ENCODE results near the gene LYZL2. TPM values are rescaled to one million over a fixed set of nuclear protein-coding genes. Genes with fewer than 3 reads are reported as not detected.

Gene LYZL2
- total RNA-seq, 1 donor from 2014 or later: not detected

DNA sequence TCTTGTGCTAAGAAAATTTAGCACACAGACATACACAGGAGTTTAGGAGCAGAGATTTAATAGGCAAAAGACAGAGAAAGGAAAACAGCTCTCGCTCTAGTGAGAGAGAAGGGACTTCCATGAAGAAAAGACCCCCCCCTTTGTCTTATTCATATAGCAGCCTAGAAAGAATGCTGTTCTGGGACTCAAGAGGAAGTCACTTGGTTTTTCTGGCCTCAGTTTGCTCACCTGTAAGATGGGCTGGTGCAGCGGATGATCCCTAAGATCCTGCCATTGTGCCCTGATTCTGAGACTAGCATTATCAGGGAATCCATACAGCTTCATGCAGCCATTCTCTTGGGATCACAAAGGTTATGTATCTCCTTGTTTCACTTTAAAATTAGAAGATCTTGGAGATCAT lies 42.7 kb downstream of the LYZL2 start:
- Histone ChIP-seq H3K36me3 (no peaks in the 10 kb centered on the region), H3K4me1 (peaks cover 35% of the 10 kb centered on the region), H3K9me3 (no peaks in the 10 kb centered on the region), H3K27ac (no peak overlapping the region), H3K27me3 (ENCODE audit: low read depth) (no peaks in the 10 kb centered on the region), H3K4me3 (no peak overlapping the region)
- ATAC-seq (no peak), DNase-seq (no peak)
- no peak for TF ChIP-seq CTCF (IDR thresholded peaks at IDR 0.05)
- intact Hi-C loops (cut with DNase I): no loop called here

DNA sequence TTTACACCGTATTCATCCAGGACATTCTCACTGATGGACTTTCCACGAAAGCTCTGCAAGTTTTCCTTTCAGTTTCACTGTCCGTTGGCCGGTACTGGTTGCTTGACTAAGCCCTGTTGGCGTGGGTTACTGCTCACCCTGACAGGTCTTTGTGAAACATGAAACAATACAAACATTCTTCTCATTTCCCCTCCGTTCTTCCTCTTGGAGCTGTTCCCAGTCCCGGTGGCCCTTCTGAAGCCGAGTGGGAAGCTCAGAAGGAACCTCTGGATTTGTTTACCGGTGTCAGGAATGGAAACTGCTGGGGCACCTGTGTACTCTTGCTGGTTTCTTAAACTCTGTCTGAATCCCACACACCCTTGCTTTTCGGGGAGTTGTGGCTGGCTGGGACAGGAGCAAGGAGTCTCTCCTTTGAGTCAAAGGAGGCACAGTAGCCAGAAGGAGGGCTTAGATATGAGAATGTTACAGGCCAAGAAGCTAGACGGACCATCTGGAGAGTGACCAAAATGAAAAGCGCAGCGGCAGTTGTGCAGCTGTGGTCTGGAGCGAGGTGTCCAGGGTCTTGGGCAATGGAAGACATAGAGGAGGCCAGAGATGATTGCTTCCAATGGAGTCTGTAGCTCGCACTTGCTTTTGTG lies 45.7 kb downstream of the LYZL2 start:
- peak overlapping the region; percentile 80 for H3K27ac ChIP-seq
- intact Hi-C loops (cut with DNase I): no loop called here
- peak; percentile 68 for DNase-seq

DNA sequence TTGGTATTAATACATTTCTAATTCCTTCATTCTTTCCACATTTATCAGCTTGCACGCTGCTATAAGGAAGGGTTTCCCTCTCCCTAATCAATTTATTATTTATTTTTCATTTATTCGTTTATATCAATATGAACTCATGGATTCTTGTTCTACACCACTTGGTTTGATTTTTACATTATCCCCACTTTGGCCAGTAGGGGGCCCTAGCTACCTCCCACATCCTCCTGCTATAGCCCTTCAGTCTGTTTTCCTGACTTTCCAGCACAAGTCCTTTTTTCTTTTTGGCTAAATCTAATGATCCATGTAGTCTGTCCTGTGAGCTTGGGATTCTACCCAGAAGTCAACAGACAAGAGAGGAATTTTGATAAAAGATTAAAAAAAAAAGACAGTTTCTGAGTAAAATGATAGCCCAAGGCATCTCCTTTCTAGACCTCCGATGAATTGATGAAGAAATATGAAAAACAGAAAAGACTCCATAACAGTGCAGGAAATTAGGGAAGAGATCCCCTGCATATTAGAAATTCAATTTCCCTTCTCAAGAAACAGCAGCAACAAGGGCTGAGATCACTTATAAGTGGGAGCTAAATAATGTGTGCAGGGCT lies 47.7 kb downstream of the LYZL2 start:
- Histone ChIP-seq H3K9me3 (no peaks in the 10 kb centered on the region), H3K36me3 (no peaks in the 10 kb centered on the region), H3K4me1 (peaks cover 25% of the 10 kb centered on the region), H3K4me3 (no peak overlapping the region), H3K27ac (peak overlapping the region; percentile 7), H3K27me3 (ENCODE audit: low read depth) (no peaks in the 10 kb centered on the region)
- ATAC-seq: peak; percentile 60 to 61
- peak; percentile 75 for TF ChIP-seq CTCF (IDR thresholded peaks at IDR 0.05)
- intact Hi-C loops (cut with DNase I): no loop called here
- DNase-seq: no peak

More for the DNA sequence above, 45.7 kb downstream of the LYZL2 start:
- H3K36me3 ChIP-seq: no peaks in the 10 kb centered on the region
- peak overlapping the region; percentile 46 for H3K4me3 ChIP-seq
- TF ChIP-seq CTCF (IDR thresholded peaks at IDR 0.05): no peak
- peaks cover 36% of the 10 kb centered on the region for H3K4me1 ChIP-seq
- no peaks in the 10 kb centered on the region for H3K27me3 ChIP-seq (ENCODE audit: low read depth)
- peak; percentile 81 to 92 for ATAC-seq
- no peaks in the 10 kb centered on the region for H3K9me3 ChIP-seq

GRCh38 chr10:30580676-30581075 lies 48.9 kb downstream of the LYZL2 start:
- no peaks in the 10 kb centered on the region for H3K36me3 ChIP-seq
- peaks cover 24% of the 10 kb centered on the region for H3K4me1 ChIP-seq
- no peaks in the 10 kb centered on the region for H3K9me3 ChIP-seq
- ATAC-seq (no peak), DNase-seq (no peak)
- TF ChIP-seq CTCF (IDR thresholded peaks at IDR 0.05): no peak
- H3K27me3 ChIP-seq (ENCODE audit: low read depth): no peaks in the 10 kb centered on the region
- H3K4me3 ChIP-seq: no peak overlapping the region
- intact Hi-C loops (cut with DNase I): no loop called here
- H3K27ac ChIP-seq: no peak overlapping the region

DNA sequence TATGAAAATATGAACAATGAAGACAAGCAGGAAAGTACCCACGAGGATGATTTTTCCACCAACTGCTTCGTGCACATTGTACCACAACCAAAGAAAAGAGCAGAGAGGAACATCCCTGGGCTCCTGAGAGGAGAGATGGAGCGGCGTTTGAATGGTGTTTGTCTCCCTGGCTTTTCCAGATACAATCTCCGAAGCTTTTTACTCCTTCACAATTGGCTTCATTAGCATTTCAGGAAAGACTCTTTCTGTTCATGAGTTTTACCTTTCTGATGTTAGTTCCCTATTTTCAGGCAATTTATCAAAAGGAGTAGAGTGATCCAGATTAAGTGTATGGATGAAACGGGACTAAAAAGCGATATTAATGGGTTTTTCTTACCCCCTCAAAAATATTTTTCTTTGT lies 49.3 kb downstream of the LYZL2 start:
- H3K9me3 ChIP-seq: no peaks in the 10 kb centered on the region
- DNase-seq (no peak), ATAC-seq (no peak)
- H3K4me1 ChIP-seq: peaks cover 24% of the 10 kb centered on the region
- intact Hi-C loops (cut with DNase I): no loop called here
- H3K27ac ChIP-seq: no peak overlapping the region
- no peak overlapping the region for H3K4me3 ChIP-seq
- TF ChIP-seq CTCF (IDR thresholded peaks at IDR 0.05): no peak
- H3K36me3 ChIP-seq: no peaks in the 10 kb centered on the region
- no peaks in the 10 kb centered on the region for H3K27me3 ChIP-seq (ENCODE audit: low read depth)
